ENCODE measurements around the gene ZNF593.

ZNF593 gene

GRCh38 chr1:26145960-26146294 is 23.8 kb upstream of the ZNF593 start:
- ChIA-PET CTCF (interaction anchor here (1.1 to 8.5 kb wide), 17 partner anchors 10 to 271 kb away, joined by 3 to 151 read pairs (median 8); partner anchors contain the start of genes C1orf232, PDIK1L and ZNF593), POLR2A (no interaction called here)
- TF ChIP-seq, protein P1, sequence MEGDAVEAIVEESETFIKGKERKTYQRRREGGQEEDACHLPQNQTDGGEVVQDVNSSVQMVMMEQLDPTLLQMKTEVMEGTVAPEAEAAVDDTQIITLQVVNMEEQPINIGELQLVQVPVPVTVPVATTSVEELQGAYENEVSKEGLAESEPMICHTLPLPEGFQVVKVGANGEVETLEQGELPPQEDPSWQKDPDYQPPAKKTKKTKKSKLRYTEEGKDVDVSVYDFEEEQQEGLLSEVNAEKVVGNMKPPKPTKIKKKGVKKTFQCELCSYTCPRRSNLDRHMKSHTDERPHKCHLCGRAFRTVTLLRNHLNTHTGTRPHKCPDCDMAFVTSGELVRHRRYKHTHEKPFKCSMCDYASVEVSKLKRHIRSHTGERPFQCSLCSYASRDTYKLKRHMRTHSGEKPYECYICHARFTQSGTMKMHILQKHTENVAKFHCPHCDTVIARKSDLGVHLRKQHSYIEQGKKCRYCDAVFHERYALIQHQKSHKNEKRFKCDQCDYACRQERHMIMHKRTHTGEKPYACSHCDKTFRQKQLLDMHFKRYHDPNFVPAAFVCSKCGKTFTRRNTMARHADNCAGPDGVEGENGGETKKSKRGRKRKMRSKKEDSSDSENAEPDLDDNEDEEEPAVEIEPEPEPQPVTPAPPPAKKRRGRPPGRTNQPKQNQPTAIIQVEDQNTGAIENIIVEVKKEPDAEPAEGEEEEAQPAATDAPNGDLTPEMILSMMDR (IDR thresholded peaks at IDR 0.05; ENCODE audit: control extremely low read depth, extremely low read depth, low read depth, missing control alignments): no peak
- DNase-seq (ENCODE audit: extremely low spot score): no peak

- POLR2A ChIA-PET: no interaction called here
- DNase-seq (ENCODE audit: extremely low spot score): no peak
These were observed 20.8 kb upstream of the ZNF593 start for GRCh38 chr1:26148887-26149286.

GRCh38 chr1:26153966-26154532 is 15.7 kb upstream of the ZNF593 start:
- DNase-seq (ENCODE audit: extremely low spot score): no peak
- CTCF ChIA-PET: interaction anchor here (1.1 to 5.0 kb wide), 3 partner anchors 8 to 49 kb away, joined by 3 to 37 read pairs (median 3); no protein-coding TSS in a partner anchor
- TF ChIP-seq, protein P1 (IDR thresholded peaks at IDR 0.05; ENCODE audit: control extremely low read depth, extremely low read depth, low read depth, missing control alignments): no peak
- POLR2A ChIA-PET: no interaction called here

More at GRCh38 chr1:26148887-26149286, 20.8 kb upstream of the ZNF593 start:
- TF ChIP-seq, protein P1 (IDR thresholded peaks at IDR 0.05; ENCODE audit: control extremely low read depth, extremely low read depth, low read depth, missing control alignments): no peak
- CTCF ChIA-PET: interaction anchor here (8.2 kb wide), 1 partner anchor 38 kb away, joined by 115 read pairs; the partner anchor contains the start of gene PDIK1L

GRCh38 chr1:26154750-26155149 is 15.0 kb upstream of the ZNF593 start:
- DNase-seq (ENCODE audit: extremely low spot score): no peak
- POLR2A ChIA-PET: no interaction called here
- CTCF ChIA-PET: interaction anchor here (1.1 to 5.0 kb wide), 4 partner anchors 9 to 50 kb away, joined by 3 to 37 read pairs (median 6); partner anchors contain the start of gene ZNF593
- TF ChIP-seq, protein P1 (IDR thresholded peaks at IDR 0.05; ENCODE audit: control extremely low read depth, extremely low read depth, low read depth, missing control alignments): no peak

GRCh38 chr1:26155370-26156284 is 14.1 kb upstream of the ZNF593 start:
- ChIA-PET POLR2A (no interaction called here), CTCF (interaction anchor here (1.4 to 5.0 kb wide), 4 partner anchors 10 to 44 kb away, joined by 3 to 37 read pairs (median 6); partner anchors contain the start of genes PDIK1L and ZNF593)
- DNase-seq (ENCODE audit: extremely low spot score): peak; percentile 22
- TF ChIP-seq, protein P1 (IDR thresholded peaks at IDR 0.05; ENCODE audit: control extremely low read depth, extremely low read depth, low read depth, missing control alignments): no peak

DNA sequence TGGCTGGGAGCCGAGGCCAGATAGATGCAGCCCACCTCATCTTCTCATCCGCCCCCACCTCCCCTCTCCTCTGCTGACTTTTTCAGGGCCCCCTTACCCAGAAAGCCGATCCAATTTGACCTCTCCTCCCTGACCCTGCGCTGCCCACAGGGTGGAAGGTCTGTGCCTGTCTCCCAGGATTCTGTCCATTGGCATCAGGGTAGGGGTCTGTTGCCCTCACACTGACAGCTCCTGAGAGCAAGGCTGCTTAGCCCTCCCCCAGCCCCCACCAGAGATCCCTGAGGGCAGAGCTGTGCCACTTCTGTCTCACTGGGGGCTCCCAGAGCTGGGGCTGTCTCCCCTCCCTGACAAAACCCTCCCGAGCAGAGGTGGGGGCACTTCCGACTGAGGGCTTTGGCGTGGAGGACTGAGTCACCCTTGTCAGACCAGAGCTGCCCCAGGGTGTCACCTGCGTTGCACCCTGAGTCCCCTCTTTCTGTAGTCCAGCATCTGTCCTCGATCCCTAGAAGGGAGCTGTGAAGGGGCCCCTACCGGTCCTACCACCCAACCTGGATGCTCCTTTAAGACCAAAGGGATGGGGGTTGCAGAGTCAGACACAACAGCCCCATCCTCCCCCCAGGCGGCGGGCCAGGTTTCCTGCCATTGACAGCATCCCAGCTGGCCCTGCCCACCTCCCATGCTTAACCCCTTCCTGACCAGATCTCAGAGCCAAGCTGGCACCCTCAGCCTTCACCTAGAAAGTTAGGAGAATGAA is 13.2 kb upstream of the ZNF593 start:
- ChIA-PET POLR2A (no interaction called here), CTCF (interaction anchor here (1.2 to 5.0 kb wide), 8 partner anchors 11 to 77 kb away, joined by 3 to 37 read pairs (median 5); partner anchors contain the start of genes CEP85, PDIK1L and ZNF593)
- DNase-seq (ENCODE audit: extremely low spot score): no peak
- TF ChIP-seq, protein P1 (IDR thresholded peaks at IDR 0.05; ENCODE audit: control extremely low read depth, extremely low read depth, low read depth, missing control alignments): no peak

Measured in GM10248 (cell line).